ENCODE data around the gene TFIP11. TPM values are rescaled to one million over a fixed set of nuclear protein-coding genes. Genes with fewer than 3 reads are reported as not detected.

TFIP11 gene
- total and polyA plus RNA-seq, 3 donors from 2014 or later: 44.3 to 100 (median 51.3) TPM

GRCh38 chr22:26544489-26544888 is 32.2 kb upstream of the TFIP11 start:
- peaks cover 12% of the 10 kb centered on the region for H3K4me1 ChIP-seq
- TF ChIP-seq CTCF (IDR thresholded peaks at IDR 0.05) (no peak), POLR2A (IDR thresholded peaks at IDR 0.05) (no peak)
- no peak for DNase-seq
- WGBS, 2 donors: 80% methylated on average over 1 of the region's 1 CpG; no CpG with 5 or more reads in 1 of the 2 donors
- intact Hi-C loops (cut with DNase I; ENCODE audit: low total_unique reads): no loop called here
- H3K9me3 ChIP-seq: no peaks in the 10 kb centered on the region
- H3K27me3 ChIP-seq: no peaks in the 10 kb centered on the region
- no peak overlapping the region for H3K27ac ChIP-seq
- no peak overlapping the region for H3K4me3 ChIP-seq
- H3K36me3 ChIP-seq (ENCODE audit: low read depth, missing control alignments): no peaks in the 10 kb centered on the region

DNA sequence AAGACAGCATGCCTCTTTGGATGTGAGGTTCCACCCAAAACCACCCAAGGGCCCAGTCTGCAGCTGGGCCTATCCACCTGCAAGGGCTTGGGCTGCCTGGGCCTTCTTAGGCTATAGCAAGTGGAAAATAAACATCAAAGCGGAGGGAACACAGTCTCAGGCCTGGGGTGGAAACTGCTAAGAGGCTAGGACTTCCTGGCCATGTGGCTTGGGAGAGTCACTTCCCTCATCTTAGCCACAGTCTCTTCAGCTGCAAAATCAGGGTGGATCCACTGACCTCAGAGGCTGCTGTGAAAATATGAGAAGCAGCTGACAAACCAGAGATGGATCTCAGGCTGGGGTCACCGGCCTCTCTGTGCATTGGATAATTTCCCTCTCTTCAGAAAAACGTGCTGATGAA is 30.6 kb upstream of the TFIP11 start:
- no peak for DNase-seq
- WGBS, 2 donors: 80 to 90% methylated on average over 3 of the region's 3 CpGs
- H3K4me1 ChIP-seq: peaks cover 12% of the 10 kb centered on the region
- H3K27ac ChIP-seq: no peak overlapping the region
- intact Hi-C loops (cut with DNase I; ENCODE audit: low total_unique reads): no loop called here
- no peaks in the 10 kb centered on the region for H3K9me3 ChIP-seq
- H3K27me3 ChIP-seq: no peaks in the 10 kb centered on the region
- H3K36me3 ChIP-seq (ENCODE audit: low read depth, missing control alignments): no peaks in the 10 kb centered on the region
- no peak for TF ChIP-seq POLR2A (IDR thresholded peaks at IDR 0.05)
- no peak for TF ChIP-seq CTCF (IDR thresholded peaks at IDR 0.05)
- H3K4me3 ChIP-seq: no peak overlapping the region

DNA sequence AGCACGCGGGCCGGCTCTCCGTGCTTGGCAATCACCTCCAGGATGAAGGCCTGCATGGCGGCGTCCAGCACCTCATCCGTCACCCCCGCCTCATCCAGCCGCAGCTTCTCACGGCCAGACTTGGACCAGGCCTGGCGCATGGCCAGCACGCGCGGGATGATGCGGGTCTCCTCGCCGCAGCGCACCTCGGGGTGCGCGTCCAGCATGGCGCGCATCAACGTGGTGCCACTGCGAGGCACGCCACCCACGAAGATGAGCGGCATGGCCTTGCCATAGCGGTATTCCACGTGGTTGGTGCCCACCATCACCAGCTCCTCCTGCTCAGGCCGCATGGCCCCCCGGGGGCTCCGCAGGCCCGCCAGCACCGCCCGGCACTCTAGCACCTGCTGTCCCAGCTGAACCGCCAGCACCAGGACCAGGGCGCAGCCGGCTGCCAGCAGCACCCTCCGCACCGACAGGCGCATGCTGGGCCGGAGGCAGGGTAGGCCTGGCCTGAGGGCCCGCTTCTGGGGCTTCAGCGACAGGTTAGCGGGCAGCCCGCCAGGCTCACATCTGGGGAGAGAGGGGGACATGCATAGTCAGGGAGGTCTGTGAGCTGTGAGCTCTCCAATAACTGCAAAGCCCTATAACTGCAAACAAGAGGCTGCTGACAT is 29.0 kb upstream of the TFIP11 start:
- H3K4me3 ChIP-seq: no peak overlapping the region
- H3K4me1 ChIP-seq: peaks cover 7% of the 10 kb centered on the region
- no peaks in the 10 kb centered on the region for H3K9me3 ChIP-seq
- TF ChIP-seq CTCF (IDR thresholded peaks at IDR 0.05): no peak
- no peak for TF ChIP-seq POLR2A (IDR thresholded peaks at IDR 0.05)
- DNase-seq: no peak
- intact Hi-C loops (cut with DNase I; ENCODE audit: low total_unique reads): no loop called here
- WGBS, 2 donors: 91% methylated on average over 40 of the region's 47 CpGs; no CpG with 5 or more reads in 1 of the 2 donors
- H3K36me3 ChIP-seq (ENCODE audit: low read depth, missing control alignments): no peaks in the 10 kb centered on the region
- no peaks in the 10 kb centered on the region for H3K27me3 ChIP-seq
- H3K27ac ChIP-seq: no peak overlapping the region

GRCh38 chr22:26540119-26540518 is 27.8 kb upstream of the TFIP11 start:
- Histone ChIP-seq H3K4me3 (no peak overlapping the region), H3K36me3 (ENCODE audit: low read depth, missing control alignments) (no peaks in the 10 kb centered on the region), H3K27ac (no peak overlapping the region), H3K9me3 (no peaks in the 10 kb centered on the region), H3K27me3 (no peaks in the 10 kb centered on the region), H3K4me1 (peaks cover 7% of the 10 kb centered on the region)
- TF ChIP-seq POLR2A (IDR thresholded peaks at IDR 0.05) (no peak), CTCF (IDR thresholded peaks at IDR 0.05) (no peak)
- 86 to 88% methylated on average over 2 of the region's 2 CpGs for WGBS, 2 donors
- DNase-seq: no peak
- intact Hi-C loops (cut with DNase I; ENCODE audit: low total_unique reads): no loop called here

DNA sequence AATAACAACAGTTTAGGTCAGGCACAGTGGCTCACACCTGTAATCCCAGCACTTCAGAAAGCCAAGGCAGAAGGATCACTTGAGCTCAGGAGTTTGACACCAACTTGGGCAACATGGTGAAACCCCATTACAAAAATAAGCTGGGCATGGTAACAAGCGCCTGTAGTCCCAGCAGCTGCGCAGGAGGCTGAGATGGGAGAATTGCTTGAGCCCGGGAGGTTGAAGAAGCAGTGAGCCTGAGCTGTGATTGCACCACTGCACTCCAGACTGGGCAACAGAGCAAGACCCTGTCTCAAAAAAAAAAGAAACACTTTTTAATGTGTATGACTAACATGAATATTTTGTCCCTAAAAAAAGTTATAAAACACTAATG is 24.5 kb upstream of the TFIP11 start:
- Histone ChIP-seq H3K4me1 (no peaks in the 10 kb centered on the region), H3K36me3 (ENCODE audit: low read depth, missing control alignments) (no peaks in the 10 kb centered on the region), H3K27me3 (no peaks in the 10 kb centered on the region), H3K4me3 (no peak overlapping the region), H3K9me3 (no peaks in the 10 kb centered on the region), H3K27ac (no peak overlapping the region)
- 93 to 100% methylated on average over 3 of the region's 3 CpGs for whole genome bisulfite sequencing, 2 donors
- intact Hi-C loops (cut with DNase I; ENCODE audit: low total_unique reads): no loop called here
- TF ChIP-seq CTCF (IDR thresholded peaks at IDR 0.05) (no peak), POLR2A (IDR thresholded peaks at IDR 0.05) (no peak)
- no peak for DNase-seq

Measured in testis (tissue), 3 donors.